ENCODE measurements around the gene BRINP2.

- TF ChIP-seq TEAD4 (CRISPR knock-in tag; IDR thresholded peaks at IDR 0.05) (no peak), MYBL2 (CRISPR knock-in tag; IDR thresholded peaks at IDR 0.05) (no peak), USF1 (CRISPR knock-in tag; IDR thresholded peaks at IDR 0.05) (no peak), ATF2 (CRISPR knock-in tag; IDR thresholded peaks at IDR 0.05; ENCODE audit: borderline replicate concordance, low read depth) (no peak), CTCF (IDR thresholded peaks at IDR 0.05) (no peak), FOXK1 (CRISPR knock-in tag; IDR thresholded peaks at IDR 0.05) (no peak)
- TF ChIP-seq, protein P1, sequence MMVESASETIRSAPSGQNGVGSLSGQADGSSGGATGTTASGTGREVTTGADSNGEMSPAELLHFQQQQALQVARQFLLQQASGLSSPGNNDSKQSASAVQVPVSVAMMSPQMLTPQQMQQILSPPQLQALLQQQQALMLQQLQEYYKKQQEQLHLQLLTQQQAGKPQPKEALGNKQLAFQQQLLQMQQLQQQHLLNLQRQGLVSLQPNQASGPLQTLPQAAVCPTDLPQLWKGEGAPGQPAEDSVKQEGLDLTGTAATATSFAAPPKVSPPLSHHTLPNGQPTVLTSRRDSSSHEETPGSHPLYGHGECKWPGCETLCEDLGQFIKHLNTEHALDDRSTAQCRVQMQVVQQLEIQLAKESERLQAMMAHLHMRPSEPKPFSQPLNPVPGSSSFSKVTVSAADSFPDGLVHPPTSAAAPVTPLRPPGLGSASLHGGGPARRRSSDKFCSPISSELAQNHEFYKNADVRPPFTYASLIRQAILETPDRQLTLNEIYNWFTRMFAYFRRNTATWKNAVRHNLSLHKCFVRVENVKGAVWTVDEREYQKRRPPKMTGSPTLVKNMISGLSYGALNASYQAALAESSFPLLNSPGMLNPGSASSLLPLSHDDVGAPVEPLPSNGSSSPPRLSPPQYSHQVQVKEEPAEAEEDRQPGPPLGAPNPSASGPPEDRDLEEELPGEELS (CRISPR knock-in tag; IDR thresholded peaks at IDR 0.05), result no peak
These were observed 84.7 kb downstream of the BRINP2 start for GRCh38 chr1:177255411-177255810.
